ENCODE data around the gene TFF3.

GRCh38 chr21:42291751-42292562 is 23.3 kb downstream of the TFF3 start:
- TF ChIP-seq CTCF (IDR thresholded peaks at IDR 0.05) (no peak), POLR2A (IDR thresholded peaks at IDR 0.05) (no peak)

Measured in suprapubic skin (tissue), 3 donors.